Melanocyte of skin (primary cell): ENCODE data around the gene ID3. TPM values are rescaled to one million over a fixed set of nuclear protein-coding genes. Genes with fewer than 3 reads are reported as not detected.

Source experiments
- total RNA-seq, 2 donors: library from RNA; depleted of rRNA; stranded (reverse); fragments of >200 nt; gene quantifications; 2 replicates each; pipeline ENCODE4 v1.2.3, GENCODE V29; 2012

The ID3 gene, protein sequence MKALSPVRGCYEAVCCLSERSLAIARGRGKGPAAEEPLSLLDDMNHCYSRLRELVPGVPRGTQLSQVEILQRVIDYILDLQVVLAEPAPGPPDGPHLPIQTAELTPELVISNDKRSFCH
- total RNA-seq, result 1 to 10 TPM; 4.0 to 6.2 TPM

DNA sequence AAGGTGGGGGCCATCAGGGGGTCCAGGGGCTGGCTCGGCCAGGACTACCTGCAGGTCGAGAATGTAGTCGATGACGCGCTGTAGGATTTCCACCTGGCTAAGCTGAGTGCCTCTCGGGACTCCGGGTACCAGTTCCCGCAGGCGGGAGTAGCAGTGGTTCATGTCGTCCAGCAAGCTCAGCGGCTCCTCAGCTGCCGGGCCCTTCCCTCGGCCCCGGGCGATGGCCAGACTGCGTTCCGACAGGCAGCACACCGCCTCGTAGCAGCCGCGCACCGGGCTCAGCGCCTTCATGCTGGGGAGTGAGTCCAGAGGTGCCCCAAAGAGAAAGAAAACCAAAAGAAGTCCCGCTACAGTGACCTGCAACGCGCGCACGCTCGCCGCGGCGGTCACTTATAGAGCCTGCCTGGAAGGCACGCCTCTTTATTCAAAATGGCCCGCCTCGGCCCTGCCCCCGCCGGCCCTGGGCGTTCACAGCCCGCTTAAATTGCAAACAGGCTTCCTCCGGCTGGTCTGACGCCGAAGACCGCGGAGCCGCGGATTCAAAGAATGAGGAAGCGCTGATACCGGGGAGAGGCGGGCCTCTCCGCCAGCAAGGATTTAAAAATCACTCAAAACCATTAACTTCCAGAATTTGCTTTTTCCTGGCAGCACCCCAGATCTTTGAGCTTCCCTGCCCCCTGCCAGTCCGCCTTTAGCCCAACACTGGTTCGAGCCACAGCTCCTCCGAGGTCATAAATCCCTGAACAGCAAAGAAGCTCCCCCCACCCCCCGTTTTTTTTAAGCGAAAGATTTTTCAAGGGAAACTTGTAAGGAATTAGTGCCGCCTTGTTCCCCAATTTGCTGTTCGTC, at the start of gene ID3:
ID3 (minus strand) TSS at position 366 of the 849 bp plus-strand sequence; CDS start at position 291, 75 bp downstream.

DNA sequence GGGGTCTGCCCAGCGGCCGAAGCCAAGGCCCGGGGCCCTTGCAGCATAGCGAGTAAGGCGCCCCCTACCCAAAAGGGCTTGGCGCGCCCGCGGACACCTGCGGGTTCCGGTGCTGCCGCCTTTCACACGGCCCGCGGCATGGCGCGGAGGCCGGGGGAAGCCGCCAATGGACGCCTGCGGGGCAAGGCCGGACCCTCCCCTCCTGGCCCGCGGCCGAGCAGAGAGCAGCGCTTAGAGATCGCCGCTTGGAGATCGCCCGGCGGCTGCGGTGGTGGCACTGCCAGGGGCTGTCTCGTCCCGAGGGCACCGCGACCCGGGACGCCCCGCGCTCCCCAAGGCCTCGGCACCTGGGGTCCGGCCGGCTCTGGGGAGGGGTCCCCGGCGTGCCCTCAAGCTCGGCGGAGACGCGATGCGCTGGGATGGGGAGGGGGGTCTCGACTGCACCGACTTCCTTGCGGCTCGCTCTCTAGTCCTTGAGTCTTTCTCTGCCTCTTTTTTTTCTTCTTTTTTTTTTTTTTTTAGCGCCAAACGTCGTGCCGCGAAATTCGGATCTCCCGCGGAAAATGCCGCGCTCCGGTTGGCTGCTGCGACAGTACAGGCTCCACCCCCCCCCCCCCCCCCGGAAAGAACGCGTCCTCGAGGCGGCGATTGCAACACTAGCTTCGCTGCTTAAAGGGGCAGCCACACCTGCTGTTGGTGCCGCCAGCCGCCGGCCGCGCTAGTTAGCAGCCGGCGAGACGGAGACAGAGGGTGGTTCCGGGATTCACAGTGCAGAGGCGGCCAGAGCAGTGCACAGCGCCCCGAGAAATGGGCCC, 28.3 kb downstream of the ID3 start, which contains the start of gene E2F2:
E2F2 (minus strand) TSS at position 487 of the 815 bp plus-strand sequence; CDS start at position 47, 440 bp downstream.

Other genes with a start within 250 kb of the ID3 start
- gene HNRNPR, start 215.2 kb downstream of the ID3 start, total RNA-seq, result 10 to 100 TPM; 59.5 to 92.2 TPM
- 10 to 100 TPM; 10.7 to 13.1 TPM for gene ZNF436, start 189.7 kb downstream of the ID3 start, total RNA-seq
- 1 to 10 TPM in 1 of 2 donors, under 1 TPM in 1; 1.00 to 1.4 TPM for gene TCEA3, start 134.8 kb downstream of the ID3 start, total RNA-seq
- gene ASAP3, start 75.3 kb downstream of the ID3 start, total RNA-seq, result 10 to 100 TPM in 1 of 2 donors, 1 to 10 TPM in 1; 10.0 to 14.3 TPM
- 1 to 10 TPM; 3.4 to 6.7 TPM for gene E2F2, start 28.3 kb downstream of the ID3 start, total RNA-seq
- gene RPL11, start 132.3 kb upstream of the ID3 start, total RNA-seq, result 100 to 1,000 TPM; 322 to 481 TPM
- gene ELOA, start 184.0 kb upstream of the ID3 start, total RNA-seq, result 10 to 100 TPM; 55.1 to 60.3 TPM
- 10 to 100 TPM; 37.6 to 42.0 TPM for gene PITHD1, start 218.9 kb upstream of the ID3 start, total RNA-seq
- 10 to 100 TPM; 69.5 to 93.2 TPM for gene LYPLA2, start 231.6 kb upstream of the ID3 start, total RNA-seq
- 10 to 100 TPM; 34.8 to 71.6 TPM for gene GALE, start 241.3 kb upstream of the ID3 start, total RNA-seq